ENCODE data around the gene ACCS.

- TF ChIP-seq CTCF (IDR thresholded peaks at IDR 0.05) (no peak), POLR2A (IDR thresholded peaks at IDR 0.05) (no peak)
These were observed 22.9 kb upstream of the ACCS start for GRCh38 chr11:44043157-44043556.
